Mucosa of rectum (tissue), 2 donors: ENCODE measurements around the gene FYB1.

Experiments used
- H3K27ac ChIP-seq, 2 donors: one replicate each; pipeline ENCODE4 v1.7.0; 2013; ENCODE audit warnings: inconsistent platforms in 2 of 2, low read depth in 2 of 2, low read length in 2 of 2
- H3K27me3 ChIP-seq, 2 donors: one replicate each; pipeline ENCODE4 v1.7.0; 2013; ENCODE audit warnings: low read length in 2 of 2; ENCODE audit not compliant: control insufficient read depth in 2 of 2, insufficient read depth in 2 of 2
- H3K36me3 ChIP-seq, 2 donors: one replicate each; pipeline ENCODE4 v1.7.0; 2013; ENCODE audit warnings: low read length in 2 of 2; ENCODE audit not compliant: control insufficient read depth in 2 of 2, insufficient read depth in 2 of 2
- H3K4me1 ChIP-seq, 2 donors: one replicate each; pipeline ENCODE4 v1.7.0; 2013; ENCODE audit warnings: low read length in 2 of 2, mild to moderate bottlenecking in 1 of 2; ENCODE audit not compliant: control insufficient read depth in 2 of 2, insufficient read depth in 2 of 2
- H3K4me3 ChIP-seq, 2 donors: one replicate each; pipeline ENCODE4 v1.7.0; 2013; ENCODE audit warnings: low read length in 2 of 2
- H3K9ac ChIP-seq, 2 donors: one replicate each; pipeline ENCODE4 v1.7.0; 2013; ENCODE audit warnings: low read length in 2 of 2, low read depth in 1 of 2, mild to moderate bottlenecking in 1 of 2
- H3K9me3 ChIP-seq, 2 donors: one replicate each; pipeline ENCODE4 v1.7.0; 2013; ENCODE audit warnings: low read length in 2 of 2; ENCODE audit not compliant: control insufficient read depth in 2 of 2
- donor health status: healthy.
- donor health status: Normal muscosa, but diverticular disease.

FYB1 gene

DNA sequence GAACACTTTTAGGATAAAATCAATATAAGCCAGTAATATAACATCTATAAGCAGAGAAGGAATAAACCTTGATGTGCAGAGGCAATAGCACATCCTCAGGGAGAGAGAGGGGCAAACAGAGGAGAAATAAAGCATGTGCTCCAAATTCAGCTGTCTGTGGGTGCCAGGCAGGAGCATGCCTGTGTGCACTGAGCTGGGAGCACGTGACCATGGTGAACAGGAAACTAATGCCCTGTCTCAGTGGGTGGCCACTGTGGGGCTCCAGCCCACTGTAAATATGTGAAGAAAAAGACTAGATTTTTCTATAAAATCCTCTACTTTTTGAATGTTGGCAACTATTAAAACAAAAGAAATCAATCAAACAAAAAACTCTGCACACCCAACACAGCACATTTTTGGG lies 55.3 kb downstream of the FYB1 start:
- Histone ChIP-seq H3K27ac (no peak overlapping the region), H3K9me3 (no peaks in the 10 kb centered on the region), H3K9ac (no peak overlapping the region), H3K27me3 (no peaks in the 10 kb centered on the region), H3K4me3 (no peak overlapping the region), H3K36me3 (no peaks in the 10 kb centered on the region), H3K4me1 (no peaks in the 10 kb centered on the region)

DNA sequence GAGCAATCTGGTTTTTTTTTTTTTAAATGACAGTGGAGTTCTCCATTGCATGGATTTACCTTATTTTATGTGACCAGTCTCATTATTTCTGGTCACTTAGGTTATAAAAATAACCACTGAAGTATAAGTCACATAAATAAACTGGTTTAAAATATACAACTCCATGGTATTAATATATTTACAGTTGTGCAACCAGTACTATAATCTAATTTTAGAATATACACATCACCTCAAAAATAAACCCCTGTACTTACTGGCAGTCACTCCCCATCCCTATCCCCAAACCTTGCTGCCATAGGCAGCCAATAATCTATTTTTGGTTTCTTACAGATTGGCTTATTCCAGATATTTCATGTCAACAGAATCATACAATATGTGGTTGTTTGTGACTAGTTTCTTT lies 57.8 kb downstream of the FYB1 start:
- H3K9me3 ChIP-seq: no peaks in the 10 kb centered on the region
- H3K27ac ChIP-seq: no peak overlapping the region
- no peaks in the 10 kb centered on the region for H3K27me3 ChIP-seq
- no peak overlapping the region for H3K4me3 ChIP-seq
- no peak overlapping the region for H3K9ac ChIP-seq
- H3K36me3 ChIP-seq: no peaks in the 10 kb centered on the region
- H3K4me1 ChIP-seq: no peaks in the 10 kb centered on the region

DNA sequence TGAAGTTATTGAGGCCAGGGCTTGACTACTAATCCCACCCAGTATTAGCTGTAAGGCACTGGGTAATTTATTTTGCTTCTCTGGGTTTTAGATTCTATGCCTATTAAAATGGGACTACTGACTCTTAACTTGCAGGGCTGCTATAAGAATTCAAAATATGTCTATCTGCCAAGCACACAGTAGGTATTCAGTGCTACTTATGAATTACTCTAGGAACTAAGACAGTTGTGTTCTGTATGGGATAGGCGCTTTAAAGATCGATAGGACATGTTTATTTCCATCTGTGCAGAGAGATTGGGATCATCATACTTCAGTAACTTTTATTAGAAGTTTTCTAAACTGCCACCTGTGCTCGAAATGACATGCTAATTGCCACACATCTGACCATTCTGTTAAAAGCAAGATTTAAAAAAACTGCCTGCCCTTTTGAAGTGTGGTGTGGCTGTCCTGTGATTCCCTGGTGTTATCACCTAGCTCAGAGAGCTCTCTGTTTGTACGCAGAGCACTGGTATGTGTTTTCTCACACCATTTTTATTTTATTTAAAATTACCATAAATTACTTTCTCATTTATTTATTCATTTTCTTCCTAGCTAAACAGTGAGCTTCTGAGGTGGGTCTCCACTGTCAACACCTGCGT lies 58.7 kb downstream of the FYB1 start:
- H3K27ac ChIP-seq: no peak overlapping the region
- no peaks in the 10 kb centered on the region for H3K9me3 ChIP-seq
- no peak overlapping the region for H3K9ac ChIP-seq
- no peaks in the 10 kb centered on the region for H3K4me1 ChIP-seq
- H3K4me3 ChIP-seq: no peak overlapping the region
- H3K36me3 ChIP-seq: no peaks in the 10 kb centered on the region
- H3K27me3 ChIP-seq: no peaks in the 10 kb centered on the region

DNA sequence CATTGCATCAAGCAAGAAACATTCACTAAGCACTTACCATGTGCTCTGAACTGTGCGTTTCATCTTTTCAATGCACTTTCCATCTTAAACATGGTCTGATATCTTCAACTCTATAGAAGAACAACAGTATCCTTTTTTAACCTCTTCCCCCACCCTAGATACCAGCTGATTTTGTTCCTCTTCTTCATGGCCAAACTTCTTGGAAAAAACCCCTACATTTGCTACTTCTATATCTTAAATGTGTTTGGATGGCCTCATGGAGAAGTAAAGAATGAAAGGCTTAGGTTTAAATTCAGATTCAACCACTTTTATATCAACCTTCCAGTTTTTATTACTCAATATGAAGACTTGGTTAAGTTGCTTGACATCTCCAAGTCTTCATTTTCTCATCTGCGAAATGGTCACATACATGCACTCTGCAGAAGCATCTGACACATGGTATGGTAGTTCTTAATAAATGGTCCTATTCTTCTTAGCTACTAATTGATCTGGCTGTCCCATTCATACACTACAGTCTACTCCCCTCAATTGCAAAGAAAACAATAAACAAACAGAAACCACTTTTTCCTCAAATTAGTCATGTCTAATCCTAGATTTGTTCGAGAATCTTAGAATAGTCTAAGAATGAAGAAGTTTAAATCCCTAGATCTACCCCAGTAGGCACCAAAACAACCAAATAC lies 59.4 kb downstream of the FYB1 start:
- H3K4me1 ChIP-seq: no peaks in the 10 kb centered on the region
- no peaks in the 10 kb centered on the region for H3K36me3 ChIP-seq
- H3K4me3 ChIP-seq: no peak overlapping the region
- no peaks in the 10 kb centered on the region for H3K9me3 ChIP-seq
- no peak overlapping the region for H3K27ac ChIP-seq
- H3K27me3 ChIP-seq: no peaks in the 10 kb centered on the region
- no peak overlapping the region for H3K9ac ChIP-seq

DNA sequence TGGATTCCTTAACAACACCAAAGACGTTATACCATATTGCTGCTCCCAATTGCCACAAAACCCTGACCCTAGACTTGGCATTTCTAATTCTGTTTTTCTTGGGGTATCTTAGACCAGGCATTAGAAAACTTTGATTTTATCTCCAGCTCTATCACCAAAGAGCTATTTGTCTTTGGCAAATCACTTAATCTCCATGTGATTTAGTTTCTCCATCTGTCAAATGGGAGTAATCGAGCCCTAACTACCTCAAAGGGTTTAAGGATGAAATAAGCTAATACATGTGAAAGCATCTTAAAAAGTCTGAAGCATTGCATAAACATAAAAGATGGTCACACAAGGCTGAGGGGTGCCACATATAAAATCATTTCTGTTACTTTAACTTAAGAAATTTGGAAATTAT lies 60.6 kb downstream of the FYB1 start:
- H3K27me3 ChIP-seq: no peaks in the 10 kb centered on the region
- H3K36me3 ChIP-seq: no peaks in the 10 kb centered on the region
- no peak overlapping the region for H3K27ac ChIP-seq
- H3K4me3 ChIP-seq: no peak overlapping the region
- H3K9me3 ChIP-seq: no peaks in the 10 kb centered on the region
- no peak overlapping the region for H3K9ac ChIP-seq
- H3K4me1 ChIP-seq: no peaks in the 10 kb centered on the region

DNA sequence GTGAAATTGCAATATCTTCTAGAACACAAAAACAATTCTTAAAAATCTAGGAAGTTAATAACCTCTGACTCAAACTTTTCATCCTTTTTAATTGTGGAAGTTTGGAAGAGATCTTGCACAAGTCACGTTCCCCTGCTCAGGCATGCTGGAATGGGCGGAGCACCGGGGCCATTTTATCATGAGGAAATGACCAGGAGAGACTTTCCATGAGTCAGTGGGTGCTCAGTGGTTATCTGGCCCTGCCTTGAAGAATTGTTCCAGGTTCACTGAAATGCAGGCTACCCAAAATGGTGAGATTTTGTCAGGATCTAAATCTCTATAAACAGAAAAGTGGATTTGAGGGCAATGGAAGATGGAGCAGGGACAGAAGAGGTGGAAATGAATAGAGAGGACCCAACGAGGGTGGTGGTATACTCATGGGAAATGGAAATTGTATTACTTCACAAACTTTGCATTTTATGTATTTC lies 61.2 kb downstream of the FYB1 start:
- no peak overlapping the region for H3K4me3 ChIP-seq
- no peaks in the 10 kb centered on the region for H3K9me3 ChIP-seq
- no peak overlapping the region for H3K27ac ChIP-seq
- no peaks in the 10 kb centered on the region for H3K27me3 ChIP-seq
- H3K4me1 ChIP-seq: no peaks in the 10 kb centered on the region
- no peaks in the 10 kb centered on the region for H3K36me3 ChIP-seq
- no peak overlapping the region for H3K9ac ChIP-seq

DNA sequence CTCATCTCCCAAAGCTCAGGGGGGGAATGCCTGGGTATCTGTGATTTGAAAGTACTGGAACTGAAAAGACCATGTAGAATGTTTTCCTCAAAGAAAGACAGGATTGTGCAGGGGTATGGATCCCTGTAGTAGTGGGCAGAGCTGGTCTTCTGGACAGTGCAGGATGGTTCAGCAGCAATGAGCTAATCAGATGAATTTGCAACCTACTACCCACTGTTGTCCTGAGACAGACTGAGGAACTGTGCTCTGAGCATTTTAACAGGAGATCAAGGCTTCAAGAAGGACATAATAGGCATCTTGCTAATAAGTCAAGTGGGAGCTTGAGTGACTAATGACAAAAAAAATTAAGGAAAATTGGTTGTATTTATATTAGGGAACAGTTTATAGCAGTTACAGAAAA lies 61.7 kb downstream of the FYB1 start:
- H3K27ac ChIP-seq: no peak overlapping the region
- no peaks in the 10 kb centered on the region for H3K9me3 ChIP-seq
- H3K27me3 ChIP-seq: no peaks in the 10 kb centered on the region
- H3K36me3 ChIP-seq: no peaks in the 10 kb centered on the region
- no peak overlapping the region for H3K4me3 ChIP-seq
- no peaks in the 10 kb centered on the region for H3K4me1 ChIP-seq
- H3K9ac ChIP-seq: no peak overlapping the region

DNA sequence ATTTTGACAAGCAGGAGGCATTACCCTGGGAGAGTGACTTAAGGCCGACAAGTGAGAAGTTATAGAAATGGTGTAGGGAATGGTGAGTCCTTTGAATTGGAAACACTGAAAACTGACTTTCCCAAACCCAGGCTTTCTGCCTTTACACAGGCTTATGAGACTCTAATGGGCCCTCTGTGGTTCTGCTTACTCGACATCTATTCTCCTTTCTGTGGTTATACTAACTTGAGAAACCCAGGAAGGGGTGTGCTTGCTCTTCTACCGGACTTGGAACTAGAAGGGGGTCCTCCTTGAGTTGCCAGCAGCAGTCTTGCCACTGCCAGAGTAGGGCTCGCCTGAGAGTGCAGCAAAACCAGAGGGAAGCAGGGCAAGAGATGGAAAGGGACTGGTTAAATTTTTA lies 63.3 kb downstream of the FYB1 start:
- no peak overlapping the region for H3K27ac ChIP-seq
- H3K36me3 ChIP-seq: no peaks in the 10 kb centered on the region
- no peaks in the 10 kb centered on the region for H3K4me1 ChIP-seq
- H3K9me3 ChIP-seq: no peaks in the 10 kb centered on the region
- no peak overlapping the region for H3K9ac ChIP-seq
- H3K4me3 ChIP-seq: no peak overlapping the region
- H3K27me3 ChIP-seq: no peaks in the 10 kb centered on the region

DNA sequence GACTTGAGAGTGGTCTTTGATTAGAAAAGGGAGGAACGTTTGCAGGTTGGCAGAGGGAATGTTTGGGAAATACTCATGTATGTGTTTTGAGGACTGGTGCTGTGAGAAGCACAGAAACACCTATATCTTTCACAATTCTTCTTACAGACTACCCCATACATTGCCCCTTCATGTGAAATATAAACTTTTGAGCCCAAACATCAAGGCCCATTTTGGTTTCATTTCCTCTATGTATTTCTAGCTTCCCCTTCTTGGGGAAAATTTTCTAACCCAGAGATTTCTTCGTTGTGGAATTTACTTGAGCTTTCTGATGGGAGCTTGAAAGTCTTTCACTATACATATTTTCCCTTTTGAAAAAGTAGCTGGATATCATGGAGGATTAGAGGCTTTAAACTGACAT lies 67.6 kb downstream of the FYB1 start:
- no peaks in the 10 kb centered on the region for H3K27me3 ChIP-seq
- H3K9me3 ChIP-seq: no peaks in the 10 kb centered on the region
- H3K9ac ChIP-seq: no peak overlapping the region
- H3K4me3 ChIP-seq: no peak overlapping the region
- H3K36me3 ChIP-seq: no peaks in the 10 kb centered on the region
- H3K4me1 ChIP-seq: no peaks in the 10 kb centered on the region
- H3K27ac ChIP-seq: no peak overlapping the region

DNA sequence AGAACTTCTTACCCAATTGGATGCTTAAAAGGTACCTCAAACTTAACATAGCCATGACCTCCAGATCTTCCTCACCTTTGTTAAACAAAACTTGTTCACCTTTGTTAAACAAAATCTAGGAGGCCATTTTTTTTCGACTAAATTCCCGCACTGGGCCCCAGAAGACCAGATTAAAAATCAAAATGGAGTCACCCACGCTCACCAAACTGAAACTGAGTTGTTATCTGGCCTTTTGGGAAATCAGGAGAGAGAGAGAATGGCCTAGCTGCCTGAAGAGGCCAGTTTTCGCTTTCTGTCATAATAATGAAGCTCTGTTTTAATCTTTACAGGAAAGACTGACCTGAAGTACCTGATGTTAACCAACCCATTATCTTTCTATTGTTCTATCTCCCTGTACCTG lies 69.4 kb downstream of the FYB1 start:
- Histone ChIP-seq H3K4me1 (no peaks in the 10 kb centered on the region), H3K36me3 (no peaks in the 10 kb centered on the region), H3K9ac (no peak overlapping the region), H3K4me3 (no peak overlapping the region), H3K27me3 (no peaks in the 10 kb centered on the region), H3K9me3 (no peaks in the 10 kb centered on the region), H3K27ac (no peak overlapping the region)
